Fibroblast of lung (primary cell): Measurements from ENCODE around the gene NLGN1. TPM values are rescaled to one million over a fixed set of nuclear protein-coding genes. Genes with fewer than 3 reads are reported as not detected.

Source experiments
- DNase-seq, 2 donors: peaks; one replicate each; pipeline versions ENCODE4 v3.0.0 to v3.0.0-alpha.2; 2010; ENCODE audit warnings: low read depth in 2 of 2
- H2AFZ ChIP-seq: 2 replicates; pipeline ENCODE4 v1.5.1; 2012; ENCODE audit warnings: low read length, control low read depth, inconsistent platforms
- H3K27ac ChIP-seq: 2 replicates; pipeline ENCODE4 v1.5.1; 2011; ENCODE audit warnings: low read length, control low read depth; ENCODE audit not compliant: insufficient read depth
- H3K27me3 ChIP-seq: 2 replicates; pipeline ENCODE4 v1.5.1; 2011; ENCODE audit warnings: mild to moderate bottlenecking, low read length; ENCODE audit not compliant: control insufficient read depth, insufficient read depth
- H3K36me3 ChIP-seq: 2 replicates; pipeline ENCODE4 v1.5.1; 2011; ENCODE audit warnings: low read length; ENCODE audit not compliant: control insufficient read depth, insufficient read depth
- H3K4me1 ChIP-seq: 2 replicates; pipeline ENCODE4 v1.5.1; 2011; ENCODE audit warnings: low read length; ENCODE audit not compliant: control insufficient read depth, insufficient read depth; ENCODE audit errors: extremely low read depth
- H3K4me2 ChIP-seq: 2 replicates; pipeline ENCODE4 v1.5.1; 2011; ENCODE audit warnings: low read length, control low read depth; ENCODE audit not compliant: insufficient read depth; ENCODE audit errors: extremely low read depth
- H3K4me3 ChIP-seq, 4 experiments: fragments of 200-600 bp in 1 of 4; sonication (generic) in 1 of 4; replicated peaks in 1 of 4; 2 replicates each; pipeline ENCODE4 v1.5.1; 2011 to 2016; ENCODE audit warnings: low read length in 4 of 4, low read depth in 3 of 4, mild to moderate bottlenecking in 3 of 4, control low read depth in 2 of 4, inconsistent platforms in 1 of 4, mixed read lengths in 1 of 4; ENCODE audit not compliant: insufficient read depth in 1 of 4; ENCODE audit errors: control extremely low read depth in 1 of 4
- H3K79me2 ChIP-seq: 2 replicates; pipeline ENCODE4 v1.5.1; 2012; ENCODE audit warnings: mild to moderate bottlenecking, low read length, inconsistent platforms; ENCODE audit not compliant: control insufficient read depth, insufficient read depth
- H3K9ac ChIP-seq: 2 replicates; pipeline ENCODE4 v1.5.1; 2011; ENCODE audit warnings: mild to moderate bottlenecking, low read length, control low read depth; ENCODE audit not compliant: insufficient read depth
- H3K9me3 ChIP-seq: 2 replicates; pipeline ENCODE4 v1.5.1; 2012; ENCODE audit warnings: low read depth, low read length; ENCODE audit not compliant: control insufficient read depth, insufficient read depth
- H4K20me1 ChIP-seq: 2 replicates; pipeline ENCODE4 v1.5.1; 2011; ENCODE audit warnings: low read length; ENCODE audit not compliant: control insufficient read depth, insufficient read depth; ENCODE audit errors: extremely low read depth
- EZH2 ChIP-seq: IDR thresholded peaks from 2 replicates; pipeline ENCODE4 v1.5.1; 2012; ENCODE audit warnings: low read length, control low read depth, mild to moderate bottlenecking; ENCODE audit errors: missing control alignments
- polyA plus RNA-seq, 2 donors: library from polyadenylated mRNA; depleted of rRNA in 1 of 2; stranded (reverse) in 1 of 2; unstranded in 1 of 2; fragments of >200 nt; gene quantifications; 2 replicates each; pipeline ENCODE4 v1.2.1, GENCODE V29; 2011 to 2012; ENCODE audit warnings: missing spikeins in 1 of 2
- total RNA-seq: library from RNA; depleted of rRNA; stranded (reverse); fragments of >200 nt; gene quantifications from 2 replicates; pipeline ENCODE4 v1.2.1, GENCODE V29; 2014
- TF ChIP-seq, protein P1 (sequence below), 2 donors: IDR thresholded peaks in 1 of 2; conservative IDR thresholded peaks in 1 of 2; 1 replicate in 1 of 2; 2 replicates in 1 of 2; pipeline ENCODE4 v1.5.1; 2011 to 2012; ENCODE audit warnings: low read length in 2 of 2, control low read depth in 1 of 2, inconsistent platforms in 1 of 2, low read depth in 1 of 2, mild to moderate bottlenecking in 1 of 2

Gene NLGN1
- total and polyA plus RNA-seq, 2 donors (not counting 1 experiment from before 2014, with no cell fraction given): 0.61 to 2.1 TPM

DNA sequence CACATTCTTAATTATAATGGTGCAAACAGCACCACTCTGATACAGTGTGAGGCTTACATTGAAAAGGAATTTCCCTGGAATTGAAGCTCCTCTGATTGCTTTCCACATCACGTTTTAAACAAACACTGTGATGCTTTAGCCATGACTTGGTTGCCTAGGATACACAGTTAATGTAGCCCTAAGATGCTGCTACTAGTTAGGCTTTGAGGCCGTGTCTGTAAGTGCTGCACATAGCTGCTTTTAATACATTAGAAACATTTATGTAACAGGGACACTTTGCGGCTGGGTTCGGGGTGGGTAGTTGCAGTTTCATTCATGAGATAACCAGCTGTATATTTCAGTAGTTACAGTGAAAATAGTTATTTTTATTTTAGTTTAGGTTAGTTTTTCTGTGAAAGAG is 334.7 kb downstream of the NLGN1 start:
- H3K27ac ChIP-seq: no peak overlapping the region
- H3K27me3 ChIP-seq: no peaks in the 10 kb centered on the region
- peak; percentile 6 to 67 for DNase-seq

GRCh38 chr3:173733029-173733652 is 335.6 kb downstream of the NLGN1 start:
- Histone ChIP-seq H3K4me3 (no peak overlapping the region), H3K79me2 (no peaks in the 10 kb centered on the region), H2AFZ (no peak overlapping the region), H3K9me3 (no peaks in the 10 kb centered on the region), H3K27me3 (no peaks in the 10 kb centered on the region), H3K9ac (no peak overlapping the region), H3K36me3 (no peaks in the 10 kb centered on the region), H3K27ac (no peak overlapping the region), H3K4me2 (no peak overlapping the region), H4K20me1 (no peaks in the 10 kb centered on the region), H3K4me1 (no peaks in the 10 kb centered on the region)
- peak; percentile 55 to 72 for DNase-seq
- TF ChIP-seq EZH2: no peak
- TF ChIP-seq, protein P1, sequence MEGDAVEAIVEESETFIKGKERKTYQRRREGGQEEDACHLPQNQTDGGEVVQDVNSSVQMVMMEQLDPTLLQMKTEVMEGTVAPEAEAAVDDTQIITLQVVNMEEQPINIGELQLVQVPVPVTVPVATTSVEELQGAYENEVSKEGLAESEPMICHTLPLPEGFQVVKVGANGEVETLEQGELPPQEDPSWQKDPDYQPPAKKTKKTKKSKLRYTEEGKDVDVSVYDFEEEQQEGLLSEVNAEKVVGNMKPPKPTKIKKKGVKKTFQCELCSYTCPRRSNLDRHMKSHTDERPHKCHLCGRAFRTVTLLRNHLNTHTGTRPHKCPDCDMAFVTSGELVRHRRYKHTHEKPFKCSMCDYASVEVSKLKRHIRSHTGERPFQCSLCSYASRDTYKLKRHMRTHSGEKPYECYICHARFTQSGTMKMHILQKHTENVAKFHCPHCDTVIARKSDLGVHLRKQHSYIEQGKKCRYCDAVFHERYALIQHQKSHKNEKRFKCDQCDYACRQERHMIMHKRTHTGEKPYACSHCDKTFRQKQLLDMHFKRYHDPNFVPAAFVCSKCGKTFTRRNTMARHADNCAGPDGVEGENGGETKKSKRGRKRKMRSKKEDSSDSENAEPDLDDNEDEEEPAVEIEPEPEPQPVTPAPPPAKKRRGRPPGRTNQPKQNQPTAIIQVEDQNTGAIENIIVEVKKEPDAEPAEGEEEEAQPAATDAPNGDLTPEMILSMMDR (conservative IDR thresholded peaks at IDR 0.05 in 1 of 2, IDR thresholded peaks at IDR 0.05 in 1 of 2; ENCODE audit: low read depth in 1 of 2, low read length in 2 of 2): peak; percentile 35 to 73

More for the DNA sequence above, 334.7 kb downstream of the NLGN1 start:
- Histone ChIP-seq H4K20me1 (no peaks in the 10 kb centered on the region), H3K4me1 (no peaks in the 10 kb centered on the region), H3K79me2 (no peaks in the 10 kb centered on the region), H2AFZ (no peak overlapping the region), H3K36me3 (no peaks in the 10 kb centered on the region), H3K4me3 (no peak overlapping the region), H3K4me2 (no peak overlapping the region), H3K9ac (no peak overlapping the region), H3K9me3 (no peaks in the 10 kb centered on the region)
- TF ChIP-seq, protein P1 (conservative IDR thresholded peaks at IDR 0.05 in 1 of 2, IDR thresholded peaks at IDR 0.05 in 1 of 2; ENCODE audit: low read depth in 1 of 2, low read length in 2 of 2): no peak
- TF ChIP-seq EZH2: no peak

- no peak overlapping the region for H2AFZ ChIP-seq
- no peaks in the 10 kb centered on the region for H3K79me2 ChIP-seq
- H3K27me3 ChIP-seq: no peaks in the 10 kb centered on the region
- no peaks in the 10 kb centered on the region for H4K20me1 ChIP-seq
- H3K4me1 ChIP-seq: no peaks in the 10 kb centered on the region
- DNase-seq: no peak
- no peak overlapping the region for H3K4me3 ChIP-seq
- TF ChIP-seq, protein P1 (conservative IDR thresholded peaks at IDR 0.05 in 1 of 2, IDR thresholded peaks at IDR 0.05 in 1 of 2; ENCODE audit: low read depth in 1 of 2, low read length in 2 of 2): no peak
- TF ChIP-seq EZH2: no peak
- no peak overlapping the region for H3K9ac ChIP-seq
- no peaks in the 10 kb centered on the region for H3K36me3 ChIP-seq
- no peaks in the 10 kb centered on the region for H3K9me3 ChIP-seq
- no peak overlapping the region for H3K27ac ChIP-seq
- H3K4me2 ChIP-seq: no peak overlapping the region
Measured at GRCh38 chr3:173734473-173734872, 336.9 kb downstream of the NLGN1 start.
